Left lung (tissue), 10 donors: ENCODE data around the gene CHADL. TPM values are rescaled to one million over a fixed set of nuclear protein-coding genes. Genes with fewer than 3 reads are reported as not detected.

Experiments used
- ATAC-seq: fragments of 200-7000 bp; cut with Tn5 transposase; one replicate; pipeline ENCODE4 v1.9.1; 2020; ENCODE audit warnings: moderate library complexity
- DNase-seq, 4 donors: peaks; one replicate each; pipeline ENCODE4 v3.0.0-alpha.2; 2013 to 2020
- H3K27ac ChIP-seq, 2 donors: fragments of 200-600 bp; sonication (generic) in 1 of 2; one replicate each; pipeline versions ENCODE4 v1.5.0 to v1.8.0; 2020 to 2021
- H3K27me3 ChIP-seq, 2 donors: fragments of 200-600 bp; sonication (generic) in 1 of 2; one replicate each; pipeline versions ENCODE4 v1.5.0 to v1.8.0; 2020 to 2021
- H3K36me3 ChIP-seq, 2 donors: fragments of 200-600 bp; sonication (generic) in 1 of 2; one replicate each; pipeline versions ENCODE4 v1.5.0 to v1.8.0; 2020 to 2021
- H3K4me1 ChIP-seq, 2 donors: fragments of 200-600 bp; one replicate each; pipeline ENCODE4 v1.8.0; 2021
- H3K4me3 ChIP-seq, 2 donors: fragments of 200-600 bp; sonication (generic) in 1 of 2; one replicate each; pipeline versions ENCODE4 v1.5.0 to v1.8.0; 2020 to 2021; ENCODE audit warnings: mild to moderate bottlenecking in 1 of 2
- H3K9me3 ChIP-seq, 2 donors: fragments of 200-600 bp; sonication (generic) in 1 of 2; one replicate each; pipeline versions ENCODE4 v1.5.0 to v1.8.0; 2020 to 2021
- CTCF ChIP-seq, 2 donors: fragments of 200-600 bp; sonication (generic) in 1 of 2; IDR thresholded peaks; one replicate each; pipeline versions ENCODE4 v1.5.0 to v1.8.0; 2021; ENCODE audit warnings: antibody characterized with exemption in 2 of 2
- intact Hi-C, 2 donors: fragments of 100-400 bp; cut with DNase I; formaldehyde crosslinking; loops; one replicate each; pipeline versions ENCODE4 v1.11.2 to v1.14.2; 2022
- polyA plus RNA-seq, 6 donors: library from polyadenylated mRNA; unstranded; fragments of 120-200 nt; gene quantifications; one replicate each; pipeline ENCODE4 v1.2.1, GENCODE V29; 2013; ENCODE audit not compliant: insufficient read length in 6 of 6
- total RNA-seq, 2 donors: library from RNA; stranded (reverse); fragmentation: NEBNext Ultra II Directional; extraction: Animal tissue kit (Norgen Biotek cat#: 25700); gene quantifications; one replicate each; pipeline ENCODE4 v1.2.1, GENCODE V29; 2021
- donor health status: DM: no; HTN: yes; CAD: no.
- donor health status: DM: no; HTN: no; CAD: no.

Gene CHADL
- total and polyA plus RNA-seq, 8 donors: 2.1 to 6.2 (median 2.6) TPM

- Histone ChIP-seq H3K27ac (no peak overlapping the region), H3K9me3 (no peaks in the 10 kb centered on the region), H3K27me3 (no peaks in the 10 kb centered on the region), H3K36me3 (no peaks in the 10 kb centered on the region), H3K4me1 (peaks cover 6 to 17% of the 10 kb centered on the region in 2 donors), H3K4me3 (no peak overlapping the region)
- intact Hi-C loops: no loop called here
- ATAC-seq (no peak), DNase-seq (no peak)
- no peak for TF ChIP-seq CTCF (IDR thresholded peaks at IDR 0.05)
These were observed 1.9 kb downstream of the CHADL start for GRCh38 chr22:41238570-41239442.

- peak; percentile 53 to 61 for TF ChIP-seq CTCF (IDR thresholded peaks at IDR 0.05)
- no peaks in the 10 kb centered on the region for H3K36me3 ChIP-seq
- no peaks in the 10 kb centered on the region for H3K27me3 ChIP-seq
- peak overlapping the region; percentile 29 to 38 for H3K4me3 ChIP-seq
- intact Hi-C loops: no loop called here
- peak; percentile 49 to 95 (median 84) for DNase-seq
- peak; percentile 94 for ATAC-seq
- no peaks in the 10 kb centered on the region for H3K9me3 ChIP-seq
- H3K4me1 ChIP-seq: peaks cover 6 to 17% of the 10 kb centered on the region in 2 donors
- H3K27ac ChIP-seq: peak overlapping the region; percentile 26 to 28
These were observed 2.8 kb downstream of the CHADL start for GRCh38 chr22:41237707-41238569.

- H3K9me3 ChIP-seq: no peaks in the 10 kb centered on the region
- H3K27ac ChIP-seq: peak overlapping the region; percentile 26 to 28
- TF ChIP-seq CTCF (IDR thresholded peaks at IDR 0.05): no peak
- intact Hi-C loops: no loop called here
- DNase-seq (no peak), ATAC-seq (peak; percentile 21)
- peak overlapping the region; percentile 29 to 38 for H3K4me3 ChIP-seq
- H3K36me3 ChIP-seq: no peaks in the 10 kb centered on the region
- H3K27me3 ChIP-seq: no peaks in the 10 kb centered on the region
- peaks cover 6 to 17% of the 10 kb centered on the region in 2 donors for H3K4me1 ChIP-seq
These were observed 3.6 kb downstream of the CHADL start for GRCh38 chr22:41237036-41237706.

GRCh38 chr22:41234815-41235695, 5.7 kb downstream of the CHADL start:
- peak in 1 of 4 donors; percentile 56 for DNase-seq
- Histone ChIP-seq H3K27me3 (no peaks in the 10 kb centered on the region), H3K4me1 (peaks cover 6 to 23% of the 10 kb centered on the region in 2 donors), H3K9me3 (no peaks in the 10 kb centered on the region), H3K27ac (no peak overlapping the region), H3K36me3 (peaks cover 0 to 7% of the 10 kb centered on the region in 2 donors), H3K4me3 (no peak overlapping the region)
- TF ChIP-seq CTCF (IDR thresholded peaks at IDR 0.05): no peak
- intact Hi-C loops: no loop called here
- peak; percentile 8 for ATAC-seq
